Measurements from ENCODE around the gene APMAP. TPM values are rescaled to one million over a fixed set of nuclear protein-coding genes. Genes with fewer than 3 reads are reported as not detected.
A peak's percentile ranks its signal among the peaks of the same experiment; 100 is the strongest.

APMAP gene
- total RNA-seq, 2 experiments from 2014 or later, result 36.7 to 40.0 TPM

- Mint-ChIP-seq H3K27me3 (no peaks in the 10 kb centered on the region), H3K36me3 (ENCODE audit: low read depth) (peaks cover 6% of the 10 kb centered on the region), H3K4me1 (ENCODE audit: low read depth) (peaks cover 34% of the 10 kb centered on the region), H3K4me3 (no peak overlapping the region), H3K9me3 (no peaks in the 10 kb centered on the region), H3K27ac (no peak overlapping the region)
- TF ChIP-seq CTCF (IDR thresholded peaks at IDR 0.05), result peak; percentile 78
- intact Hi-C loops (cut with micrococcal nuclease), result loop anchor here (1.0 to 10.0 kb wide), 3 partner anchors 71 to 400 kb away; partner anchors contain the start of gene ABHD12
- ATAC-seq (peak; percentile 37), DNase-seq (peak; percentile 89)
- ChIA-PET POLR2A (interaction anchor here (0.5 to 1.1 kb wide), 3 partner anchors 96 to 193 kb away, joined by 3 to 4 read pairs (median 3); no protein-coding TSS in a partner anchor), CTCF (interaction anchor here (0.6 to 8.4 kb wide), 36 partner anchors 9 to 413 kb away, joined by 3 to 167 read pairs (median 4); partner anchors contain the start of genes ACSS1 and GINS1)
Measured at GRCh38 chr20:24994470-24995368, 2.2 kb upstream of the APMAP start.

GRCh38 chr20:24994186-24994465 lies 1.6 kb upstream of the APMAP start:
- H3K27ac Mint-ChIP-seq, result peak overlapping the region; percentile 46
- ATAC-seq, result no peak
- POLR2A ChIA-PET, result interaction anchor here (1.7 kb wide), 1 partner anchor 65 kb away, joined by 5 read pairs; no protein-coding TSS in a partner anchor
- H3K4me3 Mint-ChIP-seq, result peak overlapping the region; percentile 16
- no peak for DNase-seq
- no peaks in the 10 kb centered on the region for H3K27me3 Mint-ChIP-seq
- TF ChIP-seq CTCF (IDR thresholded peaks at IDR 0.05), result no peak
- intact Hi-C loops (cut with micrococcal nuclease), result loop anchor here (1.0 to 10.0 kb wide), 3 partner anchors 71 to 401 kb away; partner anchors contain the start of gene ABHD12
- H3K9me3 Mint-ChIP-seq, result no peaks in the 10 kb centered on the region
- H3K4me1 Mint-ChIP-seq (ENCODE audit: low read depth), result peaks cover 40% of the 10 kb centered on the region
- CTCF ChIA-PET, result interaction anchor here (0.6 to 8.4 kb wide), 27 partner anchors 10 to 414 kb away, joined by 3 to 167 read pairs (median 5); partner anchors contain the start of genes ACSS1 and GINS1
- H3K36me3 Mint-ChIP-seq (ENCODE audit: low read depth), result peaks cover 6% of the 10 kb centered on the region

DNA sequence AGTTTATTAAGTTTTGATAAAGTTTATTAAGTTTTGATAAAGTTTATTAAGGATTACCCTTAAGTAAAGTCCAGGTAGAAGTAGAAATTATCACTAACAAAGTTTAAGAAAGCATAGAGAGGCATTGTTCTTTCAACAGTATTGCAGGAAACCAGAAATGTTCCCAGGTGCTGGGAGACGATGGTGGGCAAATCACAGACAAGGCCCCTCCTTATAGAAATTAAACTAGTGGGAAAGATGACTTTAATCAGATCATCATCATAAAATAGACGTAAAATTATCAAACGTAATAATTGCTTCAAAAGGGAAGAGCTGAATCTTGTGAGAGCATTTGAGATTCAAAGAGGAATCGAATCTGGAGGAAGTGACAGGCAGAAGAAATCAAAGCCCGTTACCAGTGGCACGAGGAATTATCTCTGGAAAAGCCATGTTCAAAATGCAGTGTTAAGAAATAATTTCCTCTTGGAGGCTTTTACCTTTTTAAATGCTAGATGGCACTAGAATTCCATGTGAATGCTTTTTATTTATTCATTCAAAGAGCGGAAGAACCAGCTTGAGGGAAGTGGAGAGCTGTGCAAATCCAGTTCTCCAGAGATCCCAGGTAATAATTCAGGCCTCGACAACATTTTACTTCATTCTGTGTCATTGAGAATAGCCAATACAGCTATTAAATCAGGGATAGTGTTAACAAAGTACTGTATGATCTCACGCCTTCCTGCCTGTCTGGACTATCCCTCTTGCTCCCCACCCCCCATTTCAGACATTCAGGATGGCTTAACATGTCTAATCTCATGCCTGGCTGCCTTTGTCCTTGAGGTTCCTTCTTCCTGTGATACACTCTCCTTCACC lies 1.0 kb upstream of the APMAP start:
- Mint-ChIP-seq H3K4me1 (ENCODE audit: low read depth) (peaks cover 45% of the 10 kb centered on the region), H3K27me3 (no peaks in the 10 kb centered on the region), H3K36me3 (ENCODE audit: low read depth) (peaks cover 11% of the 10 kb centered on the region), H3K27ac (peak overlapping the region; percentile 95), H3K9me3 (no peaks in the 10 kb centered on the region), H3K4me3 (peak overlapping the region; percentile 97)
- ChIA-PET CTCF (interaction anchor here (0.6 to 8.4 kb wide), 25 partner anchors 10 to 414 kb away, joined by 3 to 167 read pairs (median 5); partner anchors contain the start of genes ACSS1 and GINS1), POLR2A (interaction anchor here (1.0 to 1.7 kb wide), 3 partner anchors 65 to 97 kb away, joined by 3 to 5 read pairs (median 4); no protein-coding TSS in a partner anchor)
- TF ChIP-seq CTCF (IDR thresholded peaks at IDR 0.05), result no peak
- no peak for DNase-seq
- no peak for ATAC-seq
- intact Hi-C loops (cut with micrococcal nuclease), result loop anchor here (1.0 to 10.0 kb wide), 3 partner anchors 72 to 401 kb away; partner anchors contain the start of gene ABHD12

DNA sequence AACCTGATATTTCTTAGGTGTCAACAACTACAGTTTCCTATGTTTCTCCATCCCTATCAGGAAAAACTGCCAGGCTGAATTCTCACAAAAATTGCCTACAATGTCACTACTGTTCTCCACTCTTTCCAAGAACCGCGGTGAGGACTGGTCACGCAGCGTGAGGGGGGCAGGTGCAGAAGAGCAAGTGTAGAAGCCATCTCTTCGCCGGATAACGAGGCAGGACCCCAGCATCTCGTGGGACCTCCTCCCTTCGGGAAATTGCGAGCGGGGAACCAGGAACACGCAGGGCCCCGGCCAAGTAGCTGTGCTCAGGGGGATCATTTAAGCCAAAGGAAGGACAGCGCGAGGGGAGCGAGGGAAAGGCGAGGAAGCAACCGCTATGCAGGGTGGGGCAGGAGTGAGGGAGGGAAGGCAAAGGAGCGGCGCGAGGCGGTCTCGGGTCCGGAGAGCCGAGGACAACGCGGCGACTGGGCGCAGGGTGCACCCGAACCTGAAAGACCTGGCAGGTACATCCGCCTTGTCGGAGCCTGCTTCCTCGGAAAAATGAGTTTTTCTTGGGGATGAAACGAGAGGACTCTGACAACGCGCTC lies 559 bp downstream of the APMAP start:
- peaks cover 61% of the 10 kb centered on the region for H3K4me1 Mint-ChIP-seq (ENCODE audit: low read depth)
- peak overlapping the region; percentile 95 for H3K27ac Mint-ChIP-seq
- peaks cover 21% of the 10 kb centered on the region for H3K36me3 Mint-ChIP-seq (ENCODE audit: low read depth)
- H3K9me3 Mint-ChIP-seq, result no peaks in the 10 kb centered on the region
- peak overlapping the region; percentile 97 for H3K4me3 Mint-ChIP-seq
- CTCF ChIA-PET, result interaction anchor here (1.3 to 8.4 kb wide), 2 partner anchors 14 to 69 kb away, joined by 4 to 167 read pairs; partner anchors contain the start of gene ACSS1
- TF ChIP-seq CTCF (IDR thresholded peaks at IDR 0.05), result no peak
- intact Hi-C loops (cut with micrococcal nuclease), result loop anchor here (10.0 kb wide), 1 partner anchor 403 kb away; the partner anchor contains the start of gene ABHD12
- ATAC-seq (peak; percentile 2), DNase-seq (peak; percentile 31)
- POLR2A ChIA-PET, result interaction anchor here (0.9 to 1.7 kb wide), 7 partner anchors 38 to 211 kb away, joined by 3 to 4 read pairs (median 3); no protein-coding TSS in a partner anchor
- no peaks in the 10 kb centered on the region for H3K27me3 Mint-ChIP-seq
